GM19468 (cell line): ENCODE measurements around the gene CCDC137.

Source experiments
- ATAC-seq: cut with Tn5 transposase; IDR thresholded peaks from one replicate; pipeline ENCODE4 v1.9.1; 2021; ENCODE audit warnings: mild to moderate bottlenecking, moderate library complexity, moderate number of reproducible peaks; ENCODE audit not compliant: unreplicated experiment; ENCODE audit errors: extremely low read depth

CCDC137 gene

GRCh38 chr17:81697261-81698044 lies 30.9 kb downstream of the CCDC137 start:
- ATAC-seq: no peak

- ATAC-seq: no peak
These were observed 34.1 kb downstream of the CCDC137 start for GRCh38 chr17:81700353-81701287.

- ATAC-seq: no peak
These were observed 34.9 kb downstream of the CCDC137 start for GRCh38 chr17:81701288-81702071.

GRCh38 chr17:81702934-81703746 lies 36.6 kb downstream of the CCDC137 start, which contains the start of gene MRPL12:
TSS of gene MRPL12 (plus strand) at chr17:81703367. CDS start at chr17:81703502, 135 bp downstream.
- ATAC-seq: peak; percentile 66

- ATAC-seq: no peak
These were observed 37.5 kb downstream of the CCDC137 start for GRCh38 chr17:81703747-81704654.

GRCh38 chr17:81705518-81706231 lies 39.1 kb downstream of the CCDC137 start:
- ATAC-seq: no peak

- ATAC-seq: no peak
These were observed 39.7 kb downstream of the CCDC137 start for GRCh38 chr17:81706232-81706611.

GRCh38 chr17:81706757-81707624 lies 40.5 kb downstream of the CCDC137 start:
- ATAC-seq: no peak

GRCh38 chr17:81707725-81708646 lies 41.4 kb downstream of the CCDC137 start:
- ATAC-seq: no peak

- ATAC-seq: no peak
These were observed 42.2 kb downstream of the CCDC137 start for GRCh38 chr17:81708739-81709185.

- ATAC-seq: no peak
These were observed 44.2 kb downstream of the CCDC137 start for GRCh38 chr17:81710514-81711308.

GRCh38 chr17:81711814-81712467 lies 45.4 kb downstream of the CCDC137 start, which contains the start of gene SLC25A10:
TSS of gene SLC25A10 (plus strand) at chr17:81712284. CDS start at chr17:81712427, 143 bp downstream.
- ATAC-seq: peak; percentile 31

- ATAC-seq: no peak
These were observed 46.0 kb downstream of the CCDC137 start for GRCh38 chr17:81712468-81713003.

GRCh38 chr17:81713004-81713555 lies 46.5 kb downstream of the CCDC137 start:
- no peak for ATAC-seq
